Activated gamma-delta T cell (primary cell): Measurements from ENCODE around the gene NDRG2.

Experiments used
- DNase-seq: peaks from one replicate; lab custom pipeline; 2025; lab: John Stamatoyannopoulos, UW

The NDRG2 gene

DNA sequence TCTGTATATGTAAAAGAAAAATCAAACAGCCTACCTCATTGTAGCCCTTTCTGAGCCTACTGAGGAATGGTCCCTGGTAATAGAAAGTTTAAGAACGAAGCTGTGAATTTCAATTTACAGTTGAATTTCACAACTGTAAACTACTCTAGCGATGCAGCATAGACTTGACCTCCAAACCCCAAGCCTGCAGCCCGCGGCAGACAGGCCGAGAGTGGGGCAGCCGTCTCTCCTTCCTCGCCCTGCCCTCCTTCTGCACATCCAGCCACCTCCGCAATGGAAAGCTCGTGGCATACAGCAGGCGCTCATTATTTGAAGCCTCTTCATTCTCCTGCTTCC, 54.2 kb downstream of the NDRG2 start:
- DNase-seq = no peak

DNA sequence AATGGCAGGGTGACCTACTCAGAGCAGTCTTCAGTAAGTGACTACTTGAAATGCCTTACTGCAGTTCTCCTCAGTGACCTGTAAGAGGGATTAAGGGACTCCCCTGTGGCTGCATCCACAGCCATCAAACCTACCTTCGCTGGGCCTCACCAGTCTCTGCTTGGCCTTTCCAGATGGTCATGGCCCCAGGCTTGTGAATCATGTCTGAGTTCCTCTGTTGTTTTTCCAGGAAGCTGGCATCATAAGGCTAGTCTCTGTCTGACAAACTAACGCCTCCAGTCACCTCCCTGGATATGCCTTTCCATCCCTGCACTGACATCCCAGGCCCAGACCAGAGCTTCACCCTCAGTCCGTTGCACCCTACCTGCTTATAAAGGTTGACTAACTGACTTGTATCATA, 55.5 kb downstream of the NDRG2 start:
- DNase-seq = no peak
